GM21529 (cell line): ENCODE data around the gene ABCB11.
A peak's percentile ranks its signal among the peaks of the same experiment; 100 is the strongest.
"Not testable (repeated sequence)": the region's sequence is repeated elsewhere in the genome, so short reads cannot be mapped to it uniquely, and the experiment has no call there.

ENCODE experiments used
- ATAC-seq: cut with Tn5 transposase; IDR thresholded peaks from one replicate; pipeline ENCODE4 v1.9.1; 2021; ENCODE audit not compliant: unreplicated experiment

Gene ABCB11

DNA sequence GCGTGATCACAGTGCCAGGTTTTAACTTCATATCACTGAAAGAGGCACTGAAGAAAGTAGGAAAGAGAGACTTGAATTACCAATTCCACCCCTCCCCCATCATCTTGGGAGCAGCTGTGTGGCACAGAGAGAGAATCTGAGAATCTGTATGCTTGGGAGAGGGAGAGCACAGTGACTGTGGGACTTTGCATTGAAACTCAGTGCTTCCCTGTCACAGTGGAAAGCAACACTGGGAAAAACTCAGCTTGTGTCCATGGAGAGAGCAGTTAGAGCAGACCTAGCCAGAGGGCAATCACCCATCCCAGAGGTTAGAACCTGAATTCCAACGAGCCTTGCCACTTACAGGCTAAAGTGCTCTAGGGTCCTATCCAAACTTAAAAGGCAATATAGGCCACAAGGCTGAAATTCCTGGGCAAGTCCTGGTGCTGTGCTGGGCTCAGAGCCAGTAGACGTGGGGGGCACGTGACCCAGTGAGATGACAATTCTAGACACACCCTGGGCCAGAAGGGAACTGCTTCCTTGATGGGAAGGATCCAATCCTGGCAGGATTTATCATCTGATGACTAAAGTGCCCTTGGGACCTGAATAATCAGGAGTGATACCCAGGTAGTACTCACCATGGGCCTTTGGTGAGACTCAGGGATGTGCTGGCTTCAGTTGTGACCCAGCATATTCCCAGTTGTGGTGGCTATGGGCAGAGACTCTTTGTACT is 15.5 kb upstream of the ABCB11 start:
- ATAC-seq: no peak

GRCh38 chr2:169042856-169043255 is 11.7 kb upstream of the ABCB11 start:
- no peak for ATAC-seq

- ATAC-seq: no peak
These were observed 10.5 kb upstream of the ABCB11 start for GRCh38 chr2:169041594-169041993.

- ATAC-seq: no peak
These were observed 8.6 kb upstream of the ABCB11 start for GRCh38 chr2:169039702-169040101.

DNA sequence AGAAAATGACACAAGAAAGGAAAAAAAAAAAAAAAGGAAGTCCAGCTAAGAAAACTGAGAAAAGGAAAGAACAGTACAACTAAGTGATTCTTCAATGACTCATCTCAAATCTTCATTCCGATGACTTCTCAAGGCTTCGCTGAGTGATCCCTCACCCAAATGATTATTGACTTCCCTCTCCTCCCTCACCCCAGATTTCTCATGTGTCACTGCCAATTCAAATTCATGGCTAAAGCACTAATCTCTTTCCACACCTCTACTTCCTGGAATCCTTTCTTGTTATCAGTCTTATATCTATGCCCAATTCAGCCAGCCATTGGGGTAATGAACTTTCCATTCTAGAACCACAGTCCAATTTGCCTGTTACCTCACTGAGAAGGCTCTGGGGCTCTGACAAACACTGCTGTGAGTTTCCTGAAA is 7.2 kb upstream of the ABCB11 start:
- peak; percentile 77 for ATAC-seq

DNA sequence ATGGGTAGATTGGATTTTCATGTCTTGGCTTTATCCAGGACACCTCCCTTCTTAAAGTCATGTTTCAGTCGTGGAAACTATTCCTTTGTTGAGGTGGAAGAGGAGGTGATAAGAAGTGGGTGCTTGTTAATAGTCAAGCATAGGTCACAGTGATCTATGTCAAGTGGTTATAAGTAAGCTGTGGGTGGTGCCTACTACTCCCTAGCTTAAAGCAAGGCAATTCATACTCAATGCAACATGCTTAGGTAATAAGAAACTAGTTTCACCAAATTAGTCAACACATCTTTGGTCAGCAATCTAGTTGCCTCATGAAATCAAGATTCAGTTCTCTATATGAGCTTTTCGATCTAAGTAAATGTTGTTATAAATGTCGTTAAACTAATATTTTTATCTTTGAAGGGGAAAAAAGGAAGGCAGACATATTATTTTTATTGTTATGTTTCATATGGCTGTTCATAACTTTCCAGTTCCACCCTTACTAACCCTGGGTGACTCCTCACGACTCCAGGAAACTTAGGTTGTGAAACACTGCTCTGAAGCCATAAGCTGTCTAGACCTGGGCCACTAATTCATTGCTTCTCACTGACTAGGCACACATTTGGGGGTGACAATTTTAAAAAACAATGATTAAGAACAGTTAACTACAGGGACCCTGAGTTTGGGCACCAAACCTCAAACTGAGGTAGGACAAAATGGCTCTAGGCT is 5.8 kb upstream of the ABCB11 start:
- peak; percentile 64 for ATAC-seq

DNA sequence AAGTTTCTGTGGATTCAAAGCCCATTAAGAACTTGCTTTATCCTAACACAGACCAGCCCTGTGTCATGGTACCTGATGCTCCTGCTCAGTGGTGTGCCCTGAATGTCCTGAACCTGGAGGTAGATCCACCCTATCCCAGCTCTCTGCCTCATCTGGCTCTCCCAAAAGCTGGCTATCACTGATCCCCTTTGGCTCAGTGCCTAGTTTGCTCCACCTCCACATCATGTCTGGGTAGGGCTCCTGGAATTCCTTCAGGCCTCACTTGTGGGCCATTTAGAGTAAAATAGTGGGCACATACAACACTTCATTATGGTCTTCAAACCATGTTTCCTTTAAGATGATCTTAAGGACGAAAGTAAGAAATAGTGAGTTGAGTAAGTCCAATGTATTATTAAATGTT is 4.8 kb upstream of the ABCB11 start:
- no peak for ATAC-seq

DNA sequence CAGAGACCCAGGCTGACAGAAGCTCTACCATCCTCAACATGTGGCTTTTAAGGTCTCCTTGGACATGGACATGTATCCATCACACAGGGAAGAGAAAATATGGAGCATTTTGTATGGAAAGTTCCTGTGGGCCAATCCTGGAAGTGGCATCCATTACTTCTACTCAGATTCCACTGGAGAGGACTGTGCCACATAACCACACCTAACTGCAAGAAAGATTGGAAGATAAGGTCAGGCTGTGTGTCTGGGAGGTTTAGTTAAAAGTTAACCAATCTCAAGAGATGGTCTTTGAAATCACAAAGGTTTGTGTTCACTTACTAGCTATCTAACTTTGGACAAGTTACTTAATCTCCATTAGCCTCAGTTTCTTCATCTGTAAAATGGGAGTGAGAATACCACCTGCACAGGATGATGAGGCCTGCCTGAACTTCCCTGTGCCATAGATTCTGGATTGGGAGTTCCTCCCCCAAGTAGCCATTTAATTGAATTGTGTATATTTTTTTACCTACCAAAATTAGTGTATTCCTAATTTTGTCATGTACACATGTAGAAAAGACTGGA is 3.9 kb upstream of the ABCB11 start:
- no peak for ATAC-seq

GRCh38 chr2:169034256-169034655 is 3.1 kb upstream of the ABCB11 start:
- ATAC-seq: no peak

DNA sequence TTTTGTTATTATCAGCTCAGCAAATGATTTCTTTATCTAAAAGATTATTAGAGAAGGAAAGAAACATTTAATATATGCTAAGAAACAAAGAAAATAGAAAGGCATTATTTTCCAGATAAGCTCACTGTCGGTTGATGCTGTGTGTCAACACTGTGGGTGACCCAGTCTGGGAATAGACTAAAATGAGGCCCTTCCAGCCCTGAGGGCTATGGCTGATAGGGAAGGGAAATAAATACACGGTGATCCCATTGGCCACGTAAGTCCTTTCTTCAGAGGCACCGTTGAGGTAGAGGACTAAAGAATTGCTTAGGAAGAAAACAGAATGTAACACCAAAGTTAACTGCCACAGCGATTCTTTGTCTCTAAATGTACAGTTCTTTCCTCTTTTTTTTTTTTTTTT is 1.8 kb downstream of the ABCB11 start:
- ATAC-seq: no peak

DNA sequence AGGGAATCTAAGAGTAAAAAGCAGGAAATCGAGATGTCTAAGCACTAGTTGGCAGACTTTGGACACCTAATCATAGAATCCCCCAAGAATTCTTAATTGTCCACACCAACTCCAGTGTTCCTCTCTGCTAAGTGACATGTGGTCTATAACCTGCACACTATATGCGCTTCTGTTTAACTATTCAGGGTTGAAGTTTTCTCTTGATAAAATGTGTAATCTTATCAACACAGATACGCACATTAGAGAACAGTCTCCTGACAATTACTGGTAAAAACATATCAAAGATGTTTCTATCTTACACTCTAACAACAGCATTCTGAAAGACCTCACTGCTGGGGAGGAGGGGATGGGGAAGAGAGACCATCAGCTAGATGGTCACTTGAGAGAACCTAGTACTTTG is 3.9 kb downstream of the ABCB11 start:
- ATAC-seq: no peak

DNA sequence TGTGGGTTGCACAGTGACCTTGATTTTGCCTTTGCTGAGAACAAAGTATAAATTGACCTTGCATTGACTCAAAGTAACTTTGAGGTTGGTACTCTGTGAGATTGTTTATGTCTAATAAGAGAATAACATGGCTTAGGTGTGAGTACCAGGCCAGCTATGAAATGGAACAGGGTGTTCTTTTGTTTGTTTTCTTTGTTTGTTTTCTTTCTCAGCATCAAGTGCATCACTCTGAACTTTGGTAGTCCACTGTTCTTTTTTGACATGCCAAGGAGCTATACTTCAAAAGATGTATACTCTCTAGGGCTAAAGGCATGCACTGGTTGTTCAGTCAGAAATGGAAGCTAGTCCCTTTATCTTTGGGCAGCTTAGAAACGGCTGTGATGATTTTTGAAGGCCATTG is 5.1 kb downstream of the ABCB11 start:
- no peak for ATAC-seq

DNA sequence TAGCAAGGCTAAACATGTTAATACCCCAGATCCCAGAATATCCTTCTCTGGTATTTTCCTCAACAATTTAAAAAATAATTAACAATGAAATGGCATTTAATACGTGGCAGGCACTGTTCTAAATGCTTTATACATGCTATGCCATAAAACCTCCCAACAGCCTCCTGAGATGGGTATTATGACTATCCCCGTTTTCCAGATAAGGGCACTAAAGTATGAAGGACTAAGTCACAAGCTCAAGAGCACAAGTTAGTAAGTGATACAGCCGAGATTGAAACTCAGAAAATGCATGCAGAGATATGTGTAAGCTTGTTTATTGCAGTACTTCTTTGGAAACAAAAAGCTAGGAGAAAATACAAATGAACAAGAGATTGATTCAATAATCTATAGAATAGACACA is 8.0 kb downstream of the ABCB11 start:
- ATAC-seq: no peak

DNA sequence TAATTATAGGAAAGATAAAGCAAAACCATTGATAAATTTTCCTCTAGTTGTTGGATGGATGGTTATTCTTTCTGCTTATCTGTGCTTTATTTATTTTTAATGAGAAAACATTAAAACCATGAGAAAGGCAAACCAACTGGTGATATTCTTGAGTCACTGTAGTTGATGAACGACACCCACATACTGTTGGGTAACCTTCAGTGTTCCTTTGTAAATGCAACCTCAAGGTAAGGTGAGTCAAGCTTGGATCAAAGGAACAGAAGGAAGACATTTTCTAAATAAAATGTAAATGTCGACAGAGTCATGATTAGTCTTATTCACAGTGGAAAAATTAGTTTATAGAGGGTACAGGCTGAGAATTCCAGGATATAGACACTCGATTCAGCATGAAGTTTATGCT is 12.7 kb downstream of the ABCB11 start:
- no peak for ATAC-seq

DNA sequence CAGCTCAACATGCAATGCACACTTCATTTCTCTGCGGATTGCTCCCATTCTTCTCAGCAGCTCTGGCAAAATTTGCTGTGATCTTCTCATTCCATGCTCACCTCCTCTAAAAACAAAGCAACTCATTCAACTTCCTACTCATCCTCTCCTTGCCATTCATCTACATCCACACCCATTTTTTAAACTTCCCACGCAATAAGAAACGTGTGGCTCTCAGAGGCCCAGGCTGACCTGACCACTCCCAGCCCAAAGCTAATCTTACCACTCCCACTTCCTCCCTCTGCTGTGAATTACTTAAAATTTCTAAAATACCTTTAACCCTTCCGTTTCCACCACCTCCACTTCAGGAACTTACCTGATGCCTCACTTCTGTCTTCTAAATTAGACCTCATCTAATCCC is 15.2 kb downstream of the ABCB11 start:
- ATAC-seq: no peak

- ATAC-seq: no peak
These were observed 16.3 kb downstream of the ABCB11 start for GRCh38 chr2:169014780-169015179.

DNA sequence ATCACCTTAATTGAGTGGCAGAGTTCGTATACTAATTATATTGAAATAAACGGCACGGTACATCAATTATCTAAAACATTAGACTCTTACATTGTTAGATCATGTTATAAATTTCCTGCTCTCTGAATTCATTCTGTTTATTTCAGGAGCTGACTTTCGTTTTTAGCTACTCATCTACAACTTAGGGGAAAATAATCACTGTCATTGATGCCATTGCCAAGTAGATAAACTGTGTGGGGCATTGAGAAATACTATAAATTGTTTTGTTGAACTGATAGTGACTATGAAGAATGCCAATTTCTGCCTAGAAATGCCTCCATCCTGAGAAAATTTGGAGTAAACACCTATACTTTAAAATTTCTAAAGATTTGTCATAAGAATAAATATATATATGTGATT is 17.5 kb downstream of the ABCB11 start:
- no peak for ATAC-seq

DNA sequence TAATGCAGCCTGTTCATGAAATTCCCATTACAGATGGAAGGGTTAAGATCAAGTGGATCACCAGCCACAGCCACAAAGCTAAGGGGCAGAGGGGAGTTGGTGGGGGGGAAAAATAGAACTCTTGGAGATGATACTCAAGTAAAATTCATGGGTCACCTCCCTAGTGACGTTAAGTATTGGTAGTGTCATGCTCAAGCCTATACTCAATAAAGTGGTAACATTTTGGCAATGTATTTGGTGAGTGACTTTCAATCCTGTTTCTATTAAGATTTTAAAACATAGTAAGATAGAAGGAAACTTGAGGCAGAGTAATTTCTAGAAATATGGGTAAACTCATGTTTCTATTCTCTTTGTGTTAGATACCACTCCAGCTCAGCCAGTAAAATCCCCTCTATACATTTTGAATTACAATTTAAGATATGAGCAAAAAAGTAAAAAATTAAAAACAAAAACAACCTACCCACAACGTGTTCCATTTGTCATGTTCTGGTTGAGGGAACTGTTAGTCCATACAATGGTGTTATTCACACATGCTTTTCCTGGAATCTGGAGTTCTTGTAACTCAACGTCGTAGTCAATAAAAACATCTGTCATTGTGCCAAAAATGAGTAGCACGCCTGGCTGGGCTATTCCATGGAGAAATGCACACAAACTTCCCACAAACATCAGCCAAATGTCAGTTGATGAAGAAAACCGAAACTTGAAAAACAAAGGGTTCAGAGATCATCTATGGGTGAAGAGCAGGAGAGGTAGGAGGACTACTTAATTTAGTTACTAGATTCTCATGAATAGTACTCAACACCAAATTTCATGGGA is 18.1 kb downstream of the ABCB11 start:
- ATAC-seq: no peak

GRCh38 chr2:169012191-169012792 is 18.8 kb downstream of the ABCB11 start:
- ATAC-seq: not testable (repeated sequence)

GRCh38 chr2:169011698-169012097 is 19.4 kb downstream of the ABCB11 start:
- ATAC-seq: no peak
